Measurements from ENCODE around the gene ATXN1. TPM values are rescaled to one million over a fixed set of nuclear protein-coding genes. Genes with fewer than 3 reads are reported as not detected.

Gene ATXN1
- total RNA-seq, 1 donor from 2014 or later: 33.7 TPM

GRCh38 chr6:16673011-16673797, 88.1 kb downstream of the ATXN1 start:
- DNase-seq (ENCODE audit: extremely low spot score, unreplicated experiment): no peak
- no peak for TF ChIP-seq CTCF (conservative IDR thresholded peaks at IDR 0.05)
- peaks cover 3% of the 10 kb centered on the region for H3K36me3 Mint-ChIP-seq
- H3K4me1 Mint-ChIP-seq (ENCODE audit: unreplicated experiment): peaks cover 20% of the 10 kb centered on the region
- H3K4me3 Mint-ChIP-seq: no peak overlapping the region
- no peaks in the 10 kb centered on the region for H3K27me3 Mint-ChIP-seq
- H3K9me3 Mint-ChIP-seq: no peaks in the 10 kb centered on the region
- H3K27ac Mint-ChIP-seq: no peak overlapping the region

- TF ChIP-seq CTCF (conservative IDR thresholded peaks at IDR 0.05): no peak
- no peaks in the 10 kb centered on the region for H3K27me3 Mint-ChIP-seq
- H3K9me3 Mint-ChIP-seq: no peaks in the 10 kb centered on the region
- peaks cover 17% of the 10 kb centered on the region for H3K4me1 Mint-ChIP-seq (ENCODE audit: unreplicated experiment)
- H3K27ac Mint-ChIP-seq: no peak overlapping the region
- H3K4me3 Mint-ChIP-seq: no peak overlapping the region
- H3K36me3 Mint-ChIP-seq: peaks cover 3% of the 10 kb centered on the region
- no peak for DNase-seq (ENCODE audit: extremely low spot score, unreplicated experiment)
These were observed 89.7 kb downstream of the ATXN1 start for GRCh38 chr6:16671302-16672289.

- H3K27ac Mint-ChIP-seq: no peak overlapping the region
- H3K9me3 Mint-ChIP-seq: peaks cover 4% of the 10 kb centered on the region
- no peaks in the 10 kb centered on the region for H3K27me3 Mint-ChIP-seq
- no peak overlapping the region for H3K4me3 Mint-ChIP-seq
- DNase-seq (ENCODE audit: extremely low spot score, unreplicated experiment): no peak
- H3K36me3 Mint-ChIP-seq: peaks cover 8% of the 10 kb centered on the region
- TF ChIP-seq CTCF (conservative IDR thresholded peaks at IDR 0.05): no peak
- H3K4me1 Mint-ChIP-seq (ENCODE audit: unreplicated experiment): peaks cover 17% of the 10 kb centered on the region
These were observed 90.6 kb downstream of the ATXN1 start for GRCh38 chr6:16670617-16671051.

GRCh38 chr6:16670183-16670582, 91.1 kb downstream of the ATXN1 start:
- Mint-ChIP-seq H3K4me1 (ENCODE audit: unreplicated experiment) (peaks cover 17% of the 10 kb centered on the region), H3K27ac (no peak overlapping the region), H3K4me3 (peak overlapping the region; percentile 54), H3K36me3 (peaks cover 11% of the 10 kb centered on the region), H3K9me3 (peaks cover 4% of the 10 kb centered on the region), H3K27me3 (no peaks in the 10 kb centered on the region)
- no peak for DNase-seq (ENCODE audit: extremely low spot score, unreplicated experiment)
- no peak for TF ChIP-seq CTCF (conservative IDR thresholded peaks at IDR 0.05)

GRCh38 chr6:16669227-16669626, 92.0 kb downstream of the ATXN1 start:
- Mint-ChIP-seq H3K4me3 (no peak overlapping the region), H3K27ac (peak overlapping the region; percentile 16), H3K27me3 (no peaks in the 10 kb centered on the region), H3K36me3 (peaks cover 15% of the 10 kb centered on the region), H3K9me3 (peaks cover 4% of the 10 kb centered on the region), H3K4me1 (ENCODE audit: unreplicated experiment) (peaks cover 17% of the 10 kb centered on the region)
- DNase-seq (ENCODE audit: extremely low spot score, unreplicated experiment): no peak
- TF ChIP-seq CTCF (conservative IDR thresholded peaks at IDR 0.05): no peak
